ENCODE measurements around the gene PTAFR.
A peak's percentile ranks its signal among the peaks of the same experiment; 100 is the strongest.

PTAFR gene

DNA sequence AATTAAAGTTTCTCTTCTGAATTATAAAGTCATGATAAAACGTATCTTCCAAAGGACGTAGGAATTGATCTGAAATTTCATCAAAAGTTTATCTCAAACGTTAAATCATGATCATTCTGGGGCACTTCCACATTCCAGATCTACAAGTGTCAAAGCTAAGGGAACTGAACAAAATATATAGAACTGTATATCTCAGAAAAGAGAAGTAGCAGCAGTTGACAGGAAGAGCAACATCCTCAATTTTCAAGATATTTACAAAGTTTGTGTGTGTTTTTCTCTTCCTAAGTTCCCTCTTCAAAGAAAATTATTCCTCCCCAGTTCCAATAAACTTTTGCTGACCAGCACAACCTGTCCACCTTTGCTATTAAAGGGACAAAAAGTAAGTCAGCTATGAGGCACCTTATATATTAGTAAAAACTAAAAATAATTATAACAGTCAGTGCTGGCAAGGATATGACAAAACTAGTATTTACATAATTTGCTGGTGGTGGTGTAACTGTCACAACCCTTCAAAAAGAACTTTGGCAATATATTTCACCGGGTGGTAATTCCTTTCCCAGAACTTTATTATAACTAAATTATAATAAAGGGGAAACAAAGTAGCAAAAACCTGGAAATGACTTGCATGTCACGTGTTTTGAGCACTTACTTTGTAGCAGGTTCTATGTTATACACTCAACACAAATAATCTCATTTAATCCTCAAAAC, 49.6 kb downstream of the PTAFR start (continued):
- TF ChIP-seq, protein P1, sequence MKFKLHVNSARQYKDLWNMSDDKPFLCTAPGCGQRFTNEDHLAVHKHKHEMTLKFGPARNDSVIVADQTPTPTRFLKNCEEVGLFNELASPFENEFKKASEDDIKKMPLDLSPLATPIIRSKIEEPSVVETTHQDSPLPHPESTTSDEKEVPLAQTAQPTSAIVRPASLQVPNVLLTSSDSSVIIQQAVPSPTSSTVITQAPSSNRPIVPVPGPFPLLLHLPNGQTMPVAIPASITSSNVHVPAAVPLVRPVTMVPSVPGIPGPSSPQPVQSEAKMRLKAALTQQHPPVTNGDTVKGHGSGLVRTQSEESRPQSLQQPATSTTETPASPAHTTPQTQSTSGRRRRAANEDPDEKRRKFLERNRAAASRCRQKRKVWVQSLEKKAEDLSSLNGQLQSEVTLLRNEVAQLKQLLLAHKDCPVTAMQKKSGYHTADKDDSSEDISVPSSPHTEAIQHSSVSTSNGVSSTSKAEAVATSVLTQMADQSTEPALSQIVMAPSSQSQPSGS (tag by site-specific recombination; IDR thresholded peaks at IDR 0.05; ENCODE audit: low read depth), result no peak
- TF ChIP-seq, protein P2, sequence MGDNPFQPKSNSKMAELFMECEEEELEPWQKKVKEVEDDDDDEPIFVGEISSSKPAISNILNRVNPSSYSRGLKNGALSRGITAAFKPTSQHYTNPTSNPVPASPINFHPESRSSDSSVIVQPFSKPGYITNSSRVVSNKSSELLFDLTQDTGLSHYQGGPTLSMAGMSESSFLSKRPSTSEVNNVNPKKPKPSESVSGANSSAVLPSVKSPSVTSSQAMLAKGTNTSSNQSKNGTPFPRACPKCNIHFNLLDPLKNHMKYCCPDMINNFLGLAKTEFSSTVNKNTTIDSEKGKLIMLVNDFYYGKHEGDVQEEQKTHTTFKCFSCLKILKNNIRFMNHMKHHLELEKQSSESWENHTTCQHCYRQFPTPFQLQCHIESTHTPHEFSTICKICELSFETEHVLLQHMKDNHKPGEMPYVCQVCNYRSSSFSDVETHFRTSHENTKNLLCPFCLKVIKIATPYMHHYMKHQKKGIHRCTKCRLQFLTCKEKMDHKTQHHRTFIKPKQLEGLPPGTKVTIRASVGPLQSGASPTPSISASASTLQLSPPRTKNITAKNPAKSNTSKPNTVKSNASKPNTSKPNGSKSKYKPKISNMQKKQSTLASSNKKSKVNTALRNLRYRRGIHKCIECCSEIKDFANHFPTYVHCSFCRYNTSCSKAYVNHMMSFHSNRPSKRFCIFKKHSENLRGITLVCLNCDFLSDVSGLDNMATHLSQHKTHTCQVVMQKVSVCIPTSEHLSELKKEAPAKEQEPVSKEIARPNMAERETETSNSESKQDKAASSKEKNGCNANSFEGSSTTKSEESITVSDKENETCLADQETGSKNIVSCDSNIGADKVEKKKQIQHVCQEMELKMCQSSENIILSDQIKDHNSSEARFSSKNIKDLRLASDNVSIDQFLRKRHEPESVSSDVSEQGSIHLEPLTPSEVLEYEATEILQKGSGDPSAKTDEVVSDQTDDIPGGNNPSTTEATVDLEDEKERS (tag by site-specific recombination; IDR thresholded peaks at IDR 0.05), result no peak
- TF ChIP-seq ZBTB7A (tag by site-specific recombination; IDR thresholded peaks at IDR 0.05; ENCODE audit: low read depth) (no peak), ZXDB (tag by site-specific recombination; IDR thresholded peaks at IDR 0.05) (no peak)

DNA sequence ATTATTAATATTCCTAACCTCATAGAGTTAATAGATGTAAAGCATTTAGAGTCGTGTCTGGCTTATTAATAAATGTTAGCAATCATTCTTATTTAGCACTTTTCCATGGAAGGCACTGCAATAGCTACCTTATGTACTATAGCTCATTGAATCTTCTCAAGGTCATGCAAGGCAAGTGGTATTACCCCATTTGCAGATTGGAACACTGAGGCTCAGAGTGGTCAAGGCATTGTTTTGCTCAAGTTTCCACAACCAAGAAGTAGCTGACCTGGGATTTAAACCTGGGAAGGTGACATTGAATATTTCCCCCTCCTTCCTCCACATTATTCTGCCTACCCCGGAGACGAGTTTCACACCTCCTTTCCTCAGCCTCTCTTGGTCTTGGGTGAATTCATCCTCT, 50.3 kb downstream of the PTAFR start:
- H3K36me3 ChIP-seq (ENCODE audit: control insufficient read depth in 2 of 2, insufficient read depth in 1 of 2, low read length in 2 of 2), result no peaks in the 10 kb centered on the region
- ChIA-PET CTCF (interaction anchor here (0.6 kb wide), 1 partner anchor 24 kb away, joined by 3 read pairs; no protein-coding TSS in a partner anchor), POLR2A (interaction anchor here (0.6 kb wide), 1 partner anchor 39 kb away, joined by 4 read pairs; no protein-coding TSS in a partner anchor)
- no peak overlapping the region for H3K4me3 ChIP-seq (ENCODE audit: low read depth, low read length)
- H3K4me1 ChIP-seq (ENCODE audit: control insufficient read depth, insufficient read depth, low read length), result no peaks in the 10 kb centered on the region
- TF ChIP-seq KLF10 (tag by site-specific recombination; IDR thresholded peaks at IDR 0.05), result no peak
- TF ChIP-seq, protein P3, sequence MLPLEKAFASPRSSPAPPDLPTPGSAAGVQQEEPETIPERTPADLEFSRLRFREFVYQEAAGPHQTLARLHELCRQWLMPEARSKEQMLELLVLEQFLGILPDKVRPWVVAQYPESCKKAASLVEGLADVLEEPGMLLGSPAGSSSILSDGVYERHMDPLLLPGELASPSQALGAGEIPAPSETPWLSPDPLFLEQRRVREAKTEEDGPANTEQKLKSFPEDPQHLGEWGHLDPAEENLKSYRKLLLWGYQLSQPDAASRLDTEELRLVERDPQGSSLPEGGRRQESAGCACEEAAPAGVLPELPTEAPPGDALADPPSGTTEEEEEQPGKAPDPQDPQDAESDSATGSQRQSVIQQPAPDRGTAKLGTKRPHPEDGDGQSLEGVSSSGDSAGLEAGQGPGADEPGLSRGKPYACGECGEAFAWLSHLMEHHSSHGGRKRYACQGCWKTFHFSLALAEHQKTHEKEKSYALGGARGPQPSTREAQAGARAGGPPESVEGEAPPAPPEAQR (tag by site-specific recombination; IDR thresholded peaks at IDR 0.05), result no peak
- TF ChIP-seq KLF7 (tag by site-specific recombination; IDR thresholded peaks at IDR 0.05; ENCODE audit: borderline replicate concordance), result no peak
- TF ChIP-seq GLIS1 (tag by site-specific recombination; IDR thresholded peaks at IDR 0.05), result no peak
- no peak for TF ChIP-seq MYNN (tag by site-specific recombination; IDR thresholded peaks at IDR 0.05; ENCODE audit: borderline replicate concordance)
- no peak for TF ChIP-seq ZNF777 (tag by site-specific recombination; IDR thresholded peaks at IDR 0.05; ENCODE audit: borderline replicate concordance)
- no peak overlapping the region for H3K27ac ChIP-seq (ENCODE audit: extremely low read depth, low read depth, low read length)
- no peaks in the 10 kb centered on the region for H3K9me3 ChIP-seq (ENCODE audit: control insufficient read depth, insufficient read depth, low read depth, low read length)

DNA sequence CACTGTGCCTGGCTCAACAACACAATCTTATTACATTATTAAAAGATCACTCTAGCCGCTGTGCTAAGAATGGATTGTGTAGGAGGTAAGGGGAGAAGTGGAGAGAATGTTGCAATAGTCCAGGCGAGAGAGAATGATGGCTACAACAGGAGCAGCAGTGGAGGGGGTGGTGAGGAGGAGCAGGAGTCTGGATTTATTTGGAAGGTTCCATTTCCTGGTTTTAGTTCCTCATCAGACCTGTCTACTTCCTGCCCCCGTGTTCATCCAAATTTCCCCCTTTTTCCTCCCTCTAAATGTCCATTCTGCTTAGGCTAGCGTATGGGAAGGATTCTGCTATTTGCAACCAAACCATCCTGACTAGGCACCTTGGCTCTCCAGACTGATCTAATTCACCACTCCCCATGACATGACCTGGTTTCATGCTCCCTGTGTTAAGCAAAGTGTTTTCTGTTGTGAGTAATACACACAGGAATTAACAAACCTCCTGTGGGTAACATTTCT, 53.0 kb downstream of the PTAFR start:
- CTCF ChIA-PET, result interaction anchor here (1.4 kb wide), 1 partner anchor 11 kb away, joined by 4 read pairs; no protein-coding TSS in a partner anchor
- no peaks in the 10 kb centered on the region for H3K9me3 ChIP-seq (ENCODE audit: control insufficient read depth, insufficient read depth, low read depth, low read length)
- no peak overlapping the region for H3K4me3 ChIP-seq (ENCODE audit: low read depth, low read length)
- no peaks in the 10 kb centered on the region for H3K36me3 ChIP-seq (ENCODE audit: control insufficient read depth in 2 of 2, insufficient read depth in 1 of 2, low read length in 2 of 2)
- H3K27ac ChIP-seq (ENCODE audit: extremely low read depth, low read depth, low read length), result no peak overlapping the region
- POLR2A ChIA-PET, result no interaction called here
- H3K4me1 ChIP-seq (ENCODE audit: control insufficient read depth, insufficient read depth, low read length), result no peaks in the 10 kb centered on the region
- TF ChIP-seq BCL11A (tag by site-specific recombination; IDR thresholded peaks at IDR 0.05; ENCODE audit: low read depth), result no peak
- TF ChIP-seq ZNF10 (tag by site-specific recombination; IDR thresholded peaks at IDR 0.05), result no peak
- 0 out of 2 replicates have a peak, but pooled peaks have one; percentile 10 for TF ChIP-seq EGR2 (tag by site-specific recombination; IDR thresholded peaks at IDR 0.05; ENCODE audit: low read depth)
- no peak for TF ChIP-seq ZBTB20 (tag by site-specific recombination; IDR thresholded peaks at IDR 0.05)
- TF ChIP-seq, protein P4, sequence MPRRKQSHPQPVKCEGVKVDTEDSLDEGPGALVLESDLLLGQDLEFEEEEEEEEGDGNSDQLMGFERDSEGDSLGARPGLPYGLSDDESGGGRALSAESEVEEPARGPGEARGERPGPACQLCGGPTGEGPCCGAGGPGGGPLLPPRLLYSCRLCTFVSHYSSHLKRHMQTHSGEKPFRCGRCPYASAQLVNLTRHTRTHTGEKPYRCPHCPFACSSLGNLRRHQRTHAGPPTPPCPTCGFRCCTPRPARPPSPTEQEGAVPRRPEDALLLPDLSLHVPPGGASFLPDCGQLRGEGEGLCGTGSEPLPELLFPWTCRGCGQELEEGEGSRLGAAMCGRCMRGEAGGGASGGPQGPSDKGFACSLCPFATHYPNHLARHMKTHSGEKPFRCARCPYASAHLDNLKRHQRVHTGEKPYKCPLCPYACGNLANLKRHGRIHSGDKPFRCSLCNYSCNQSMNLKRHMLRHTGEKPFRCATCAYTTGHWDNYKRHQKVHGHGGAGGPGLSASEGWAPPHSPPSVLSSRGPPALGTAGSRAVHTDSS (tag by site-specific recombination; IDR thresholded peaks at IDR 0.05), result no peak
- TF ChIP-seq ZNF174 (tag by site-specific recombination; IDR thresholded peaks at IDR 0.05), result no peak
- TF ChIP-seq, protein P5, sequence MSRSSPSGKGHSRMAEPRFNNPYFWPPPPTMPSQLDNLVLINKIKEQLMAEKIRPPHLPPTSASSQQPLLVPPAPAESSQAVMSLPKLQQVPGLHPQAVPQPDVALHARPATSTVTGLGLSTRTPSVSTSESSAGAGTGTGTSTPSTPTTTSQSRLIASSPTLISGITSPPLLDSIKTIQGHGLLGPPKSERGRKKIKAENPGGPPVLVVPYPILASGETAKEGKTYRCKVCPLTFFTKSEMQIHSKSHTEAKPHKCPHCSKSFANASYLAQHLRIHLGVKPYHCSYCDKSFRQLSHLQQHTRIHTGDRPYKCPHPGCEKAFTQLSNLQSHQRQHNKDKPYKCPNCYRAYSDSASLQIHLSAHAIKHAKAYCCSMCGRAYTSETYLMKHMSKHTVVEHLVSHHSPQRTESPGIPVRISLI (tag by site-specific recombination; IDR thresholded peaks at IDR 0.05), result no peak
- no peak for TF ChIP-seq ZNF514 (tag by site-specific recombination; IDR thresholded peaks at IDR 0.05)
- TF ChIP-seq ZFHX2 (tag by site-specific recombination; conservative IDR thresholded peaks at IDR 0.05), result peak; percentile 47
- no peak for TF ChIP-seq ZNF2 (tag by site-specific recombination; IDR thresholded peaks at IDR 0.05)
- no peak for TF ChIP-seq ZNF48 (tag by site-specific recombination; IDR thresholded peaks at IDR 0.05)
- TF ChIP-seq ZNF792 (tag by site-specific recombination; IDR thresholded peaks at IDR 0.05), result no peak
- no peak for TF ChIP-seq ZNF558 (tag by site-specific recombination; IDR thresholded peaks at IDR 0.05)
- TF ChIP-seq ZEB2 (tag by site-specific recombination; IDR thresholded peaks at IDR 0.05), result no peak
- no peak for TF ChIP-seq OSR2 (tag by site-specific recombination; IDR thresholded peaks at IDR 0.05)

Measured in HEK293 (cell line).